Upper lobe of left lung (tissue), 6 donors: ENCODE results near the gene PRKCZ. TPM values are rescaled to one million over a fixed set of nuclear protein-coding genes. Genes with fewer than 3 reads are reported as not detected.

Source experiments
- ATAC-seq, 2 donors: fragments of 200-7000 bp; cut with Tn5 transposase; one replicate each; pipeline ENCODE4 v1.9.1; 2022; ENCODE audit warnings: mild to moderate bottlenecking in 2 of 2, moderate library complexity in 2 of 2; ENCODE audit not compliant: low FRiP score in 2 of 2
- DNase-seq, 2 donors: peaks; one replicate each; pipeline ENCODE4 v3.0.0-alpha.2; 2019 to 2020
- H3K27ac ChIP-seq, 4 donors: fragments of 200-600 bp; sonication (generic); one replicate each; pipeline ENCODE4 v1.5.1; 2016 to 2019
- H3K27me3 ChIP-seq, 4 donors: fragments of 200-600 bp; sonication (generic); one replicate each; pipeline ENCODE4 v1.5.1; 2017 to 2019
- H3K36me3 ChIP-seq, 4 donors: fragments of 200-600 bp; sonication (generic); one replicate each; pipeline ENCODE4 v1.5.1; 2016 to 2019
- H3K4me1 ChIP-seq, 4 donors: fragments of 200-600 bp; sonication (generic); one replicate each; pipeline ENCODE4 v1.5.1; 2018 to 2019
- H3K4me3 ChIP-seq, 4 donors: fragments of 200-600 bp; sonication (generic); one replicate each; pipeline ENCODE4 v1.5.1; 2017 to 2019; ENCODE audit warnings: mild to moderate bottlenecking in 2 of 4, moderate library complexity in 1 of 4
- H3K9me3 ChIP-seq, 4 donors: fragments of 200-600 bp; sonication (generic); one replicate each; pipeline ENCODE4 v1.5.1; 2018 to 2019
- CTCF ChIP-seq, 6 experiments: fragments of 450-650 bp in 4 of 6; fragments of 200-600 bp in 2 of 6; sonication (generic) in 2 of 6; IDR thresholded peaks; one replicate each; pipeline ENCODE4 v1.5.1; 2016 to 2019; ENCODE audit warnings: antibody characterized with exemption in 6 of 6
- EP300 ChIP-seq, 4 donors: sonication (generic); formaldehyde crosslinking; IDR thresholded peaks; one replicate each; pipeline ENCODE4 v1.5.1; 2017; ENCODE audit warnings: antibody characterized with exemption in 4 of 4, control low read depth in 2 of 4
- POLR2A ChIP-seq, 4 donors: fragments of 450-650 bp; IDR thresholded peaks; one replicate each; pipeline ENCODE4 v1.5.1; 2016 to 2017; ENCODE audit warnings: antibody characterized with exemption in 4 of 4, mild to moderate bottlenecking in 2 of 4
- POLR2AphosphoS5 ChIP-seq, 2 donors: sonication (generic); formaldehyde crosslinking; IDR thresholded peaks; one replicate each; pipeline ENCODE4 v1.5.1; 2017; ENCODE audit warnings: antibody characterized with exemption in 2 of 2
- WGBS, 2 donors: methylation state at CpG; one replicate each; pipeline ENCODE4 v1.1.5; 2017 to 2018; 5-methylcytosine and 5-hydroxymethylcytosine counted together
- total RNA-seq, 6 donors: library from RNA; depleted of rRNA in 4 of 6; stranded (reverse); fragments of >200 nt in 4 of 6; gene quantifications; one replicate each; pipeline versions ENCODE4 v1.1.0 to v1.2.1, GENCODE V29; 2016 to 2021
- donor health status: DM: no; HTN: no; CAD: no; lungs with moderate emphysema.
- donor health status: DM: no; HTN: yes; CAD: no; lungs with severe emphysema.

PRKCZ gene
- total RNA-seq, 6 donors from 2014 or later, result 107 to 169 (median 138) TPM

GRCh38 chr1:2175055-2175414 lies 124.8 kb downstream of the PRKCZ start:
- Histone ChIP-seq H3K4me3 (peak overlapping the region in 2 of 4 donors; percentile 29 to 30), H3K9me3 (no peaks in the 10 kb centered on the region), H3K36me3 (peaks cover 0 to 48% (median 24%) of the 10 kb centered on the region in 4 donors), H3K4me1 (peaks cover 0 to 10% (median 6%) of the 10 kb centered on the region in 4 donors), H3K27ac (no peak overlapping the region), H3K27me3 (no peaks in the 10 kb centered on the region)
- 68 to 78% methylated on average over 9 of the region's 9 CpGs for WGBS, 2 donors
- no peak for ATAC-seq
- TF ChIP-seq EP300 (IDR thresholded peaks at IDR 0.05), result no peak
- no peak for TF ChIP-seq POLR2AphosphoS5 (IDR thresholded peaks at IDR 0.05)
- no peak for TF ChIP-seq CTCF (IDR thresholded peaks at IDR 0.05)
- no peak for TF ChIP-seq POLR2A (IDR thresholded peaks at IDR 0.05)
- no peak for DNase-seq

- H3K36me3 ChIP-seq, result peaks cover 0 to 53% (median 27%) of the 10 kb centered on the region in 4 donors
- H3K9me3 ChIP-seq, result no peaks in the 10 kb centered on the region
- ATAC-seq (no peak), DNase-seq (peak in 1 of 2 donors; percentile 63)
- H3K27me3 ChIP-seq, result no peaks in the 10 kb centered on the region
- 89 to 94% methylated on average over 33 to 41 of the region's 42 CpGs for WGBS, 2 donors
- H3K27ac ChIP-seq, result no peak overlapping the region
- H3K4me3 ChIP-seq, result no peak overlapping the region
- peaks cover 0 to 10% (median 6%) of the 10 kb centered on the region in 4 donors for H3K4me1 ChIP-seq
- TF ChIP-seq POLR2AphosphoS5 (IDR thresholded peaks at IDR 0.05), result no peak
- TF ChIP-seq CTCF (IDR thresholded peaks at IDR 0.05), result no peak
- TF ChIP-seq POLR2A (IDR thresholded peaks at IDR 0.05), result no peak
- no peak for TF ChIP-seq EP300 (IDR thresholded peaks at IDR 0.05)
Observed at GRCh38 chr1:2175681-2176454, 125.7 kb downstream of the PRKCZ start.

GRCh38 chr1:2176615-2177014 lies 126.4 kb downstream of the PRKCZ start:
- TF ChIP-seq POLR2A (IDR thresholded peaks at IDR 0.05), result no peak
- TF ChIP-seq EP300 (IDR thresholded peaks at IDR 0.05), result no peak
- no peak for TF ChIP-seq CTCF (IDR thresholded peaks at IDR 0.05)
- TF ChIP-seq POLR2AphosphoS5 (IDR thresholded peaks at IDR 0.05), result no peak
- Histone ChIP-seq H3K27ac (no peak overlapping the region), H3K4me3 (no peak overlapping the region), H3K27me3 (no peaks in the 10 kb centered on the region), H3K36me3 (peaks cover 0 to 54% (median 28%) of the 10 kb centered on the region in 4 donors), H3K9me3 (no peaks in the 10 kb centered on the region), H3K4me1 (peaks cover 0 to 10% (median 6%) of the 10 kb centered on the region in 4 donors)
- 73 to 77% methylated on average over 9 to 10 of the region's 10 CpGs for WGBS, 2 donors
- ATAC-seq, result no peak
- DNase-seq, result no peak

GRCh38 chr1:2177541-2177940 lies 127.3 kb downstream of the PRKCZ start:
- Histone ChIP-seq H3K4me1 (peaks cover 0 to 10% (median 6%) of the 10 kb centered on the region in 4 donors), H3K27ac (no peak overlapping the region), H3K36me3 (peaks cover 0 to 45% (median 20%) of the 10 kb centered on the region in 4 donors), H3K4me3 (no peak overlapping the region), H3K27me3 (no peaks in the 10 kb centered on the region), H3K9me3 (no peaks in the 10 kb centered on the region)
- no peak for ATAC-seq
- peak in 1 of 2 donors; percentile 57 for DNase-seq
- 96 to 98% methylated on average over 7 to 21 of the region's 21 CpGs for WGBS, 2 donors
- no peak for TF ChIP-seq POLR2A (IDR thresholded peaks at IDR 0.05)
- TF ChIP-seq EP300 (IDR thresholded peaks at IDR 0.05), result no peak
- TF ChIP-seq POLR2AphosphoS5 (IDR thresholded peaks at IDR 0.05), result no peak
- no peak for TF ChIP-seq CTCF (IDR thresholded peaks at IDR 0.05)
